KOPT-K1 (cell line): ENCODE results near the gene PTPA.
A peak's percentile ranks its signal among the peaks of the same experiment; 100 is the strongest.

ENCODE experiments used
- H3K27ac ChIP-seq: fragments of 200-600 bp; sonication (generic); 2 replicates; pipeline ENCODE4 v1.5.1; 2016; ENCODE audit warnings: antibody characterized with exemption, mild to moderate bottlenecking, low read depth, low read length; ENCODE audit not compliant: poor library complexity, severe bottlenecking
- H3K36me3 ChIP-seq: fragments of 200-600 bp; sonication (generic); 2 replicates; pipeline ENCODE4 v1.5.1; 2017; ENCODE audit warnings: antibody characterized with exemption, mild to moderate bottlenecking, low read length, moderate library complexity; ENCODE audit not compliant: insufficient read depth
- H3K9me3 ChIP-seq: fragments of 200-600 bp; sonication (generic); 2 replicates; pipeline ENCODE4 v1.5.1; 2017; ENCODE audit warnings: antibody characterized with exemption, low read length, mild to moderate bottlenecking; ENCODE audit not compliant: insufficient read depth, poor library complexity, severe bottlenecking

PTPA gene

GRCh38 chr9:129100383-129101169 lies 10.6 kb upstream of the PTPA start:
- no peaks in the 10 kb centered on the region for H3K9me3 ChIP-seq
- no peaks in the 10 kb centered on the region for H3K36me3 ChIP-seq
- H3K27ac ChIP-seq = no peak overlapping the region

DNA sequence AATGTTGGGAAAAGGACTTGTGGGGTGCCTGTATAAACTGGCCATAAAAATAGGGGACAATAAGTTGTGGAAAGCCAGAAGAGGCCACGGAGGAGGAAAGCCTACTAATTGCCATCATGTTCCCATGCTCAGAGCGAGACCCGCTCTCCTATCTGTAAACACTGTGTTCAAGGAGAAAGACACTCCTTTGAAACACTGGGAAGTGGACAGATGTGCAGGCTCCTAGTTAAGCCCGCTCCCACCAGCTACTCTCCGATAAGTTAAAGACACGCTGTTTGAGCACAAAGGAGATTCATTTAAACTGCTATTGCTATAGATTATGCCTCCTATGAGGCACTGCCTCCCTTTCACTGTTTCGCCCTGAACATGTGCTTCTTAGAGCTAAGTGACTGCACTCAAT lies 9.9 kb upstream of the PTPA start:
- Histone ChIP-seq H3K27ac (no peak overlapping the region), H3K9me3 (no peaks in the 10 kb centered on the region)

DNA sequence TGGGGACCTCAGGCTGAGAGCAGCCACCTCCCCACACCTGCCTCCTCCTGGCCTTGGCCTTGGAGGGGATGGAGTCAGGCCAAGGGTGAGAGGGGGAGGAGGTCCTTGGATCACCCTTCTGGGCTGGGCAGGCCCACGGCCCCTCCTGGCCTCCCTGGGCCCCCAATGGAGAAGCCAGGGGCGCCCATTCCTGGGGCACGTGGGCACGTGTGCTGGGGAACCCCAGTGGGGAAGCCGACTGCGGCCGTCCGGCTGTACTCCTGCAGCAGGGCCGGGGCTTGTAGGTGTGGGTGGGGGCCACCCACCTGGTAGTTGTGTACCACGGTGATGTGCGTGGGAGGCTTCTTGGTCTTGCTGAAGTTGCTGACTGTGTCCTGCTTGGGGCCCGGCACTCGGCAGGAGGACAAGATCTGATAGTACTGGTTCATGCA lies 9.1 kb upstream of the PTPA start:
- no peaks in the 10 kb centered on the region for H3K9me3 ChIP-seq
- no peak overlapping the region for H3K27ac ChIP-seq
- no peaks in the 10 kb centered on the region for H3K36me3 ChIP-seq

More for the DNA sequence above, 9.9 kb upstream of the PTPA start:
- no peaks in the 10 kb centered on the region for H3K36me3 ChIP-seq

- no peaks in the 10 kb centered on the region for H3K9me3 ChIP-seq
- no peaks in the 10 kb centered on the region for H3K36me3 ChIP-seq
- no peak overlapping the region for H3K27ac ChIP-seq
Measured at GRCh38 chr9:129102791-129103594, 8.2 kb upstream of the PTPA start.

DNA sequence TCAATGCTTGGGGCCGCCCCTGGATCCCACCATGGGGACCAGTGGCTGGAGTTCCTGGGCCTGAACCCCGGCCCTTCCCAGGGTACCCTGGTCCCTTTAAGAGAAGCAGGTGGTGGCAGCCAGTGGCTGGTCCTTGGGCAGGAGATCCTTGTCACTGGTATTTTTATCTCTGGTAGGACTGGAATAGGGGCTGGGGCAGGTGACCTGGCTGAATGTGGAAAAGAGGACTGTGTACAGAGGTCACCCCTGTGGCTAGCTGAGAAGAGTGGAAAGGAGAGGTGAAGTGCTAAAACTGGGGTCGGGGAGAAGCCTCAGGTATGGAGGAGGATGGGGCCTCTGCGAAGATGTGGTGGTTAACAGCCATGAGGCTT lies 7.6 kb upstream of the PTPA start:
- Histone ChIP-seq H3K27ac (no peak overlapping the region), H3K36me3 (no peaks in the 10 kb centered on the region), H3K9me3 (no peaks in the 10 kb centered on the region)

DNA sequence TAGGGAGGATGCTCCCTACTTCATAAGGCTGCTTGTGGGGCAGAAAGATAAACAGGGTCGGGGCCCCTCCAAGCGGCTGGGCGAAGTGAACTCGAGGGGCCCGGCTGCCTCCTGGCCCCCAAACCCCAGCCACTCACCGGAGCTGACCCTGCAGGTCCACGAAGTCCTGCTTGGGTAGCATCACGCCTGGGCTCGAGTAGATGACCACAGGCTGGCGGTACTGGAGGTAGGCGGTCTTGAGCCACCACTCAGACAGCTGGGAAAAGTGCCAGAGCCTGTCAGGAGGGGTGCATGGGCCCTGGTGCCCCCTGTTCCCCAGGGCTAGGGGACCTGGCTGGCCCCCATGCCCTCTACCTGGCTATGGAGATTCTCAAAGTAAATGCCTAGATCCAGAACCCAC lies 7.2 kb upstream of the PTPA start:
- Histone ChIP-seq H3K36me3 (no peaks in the 10 kb centered on the region), H3K27ac (no peak overlapping the region), H3K9me3 (no peaks in the 10 kb centered on the region)

DNA sequence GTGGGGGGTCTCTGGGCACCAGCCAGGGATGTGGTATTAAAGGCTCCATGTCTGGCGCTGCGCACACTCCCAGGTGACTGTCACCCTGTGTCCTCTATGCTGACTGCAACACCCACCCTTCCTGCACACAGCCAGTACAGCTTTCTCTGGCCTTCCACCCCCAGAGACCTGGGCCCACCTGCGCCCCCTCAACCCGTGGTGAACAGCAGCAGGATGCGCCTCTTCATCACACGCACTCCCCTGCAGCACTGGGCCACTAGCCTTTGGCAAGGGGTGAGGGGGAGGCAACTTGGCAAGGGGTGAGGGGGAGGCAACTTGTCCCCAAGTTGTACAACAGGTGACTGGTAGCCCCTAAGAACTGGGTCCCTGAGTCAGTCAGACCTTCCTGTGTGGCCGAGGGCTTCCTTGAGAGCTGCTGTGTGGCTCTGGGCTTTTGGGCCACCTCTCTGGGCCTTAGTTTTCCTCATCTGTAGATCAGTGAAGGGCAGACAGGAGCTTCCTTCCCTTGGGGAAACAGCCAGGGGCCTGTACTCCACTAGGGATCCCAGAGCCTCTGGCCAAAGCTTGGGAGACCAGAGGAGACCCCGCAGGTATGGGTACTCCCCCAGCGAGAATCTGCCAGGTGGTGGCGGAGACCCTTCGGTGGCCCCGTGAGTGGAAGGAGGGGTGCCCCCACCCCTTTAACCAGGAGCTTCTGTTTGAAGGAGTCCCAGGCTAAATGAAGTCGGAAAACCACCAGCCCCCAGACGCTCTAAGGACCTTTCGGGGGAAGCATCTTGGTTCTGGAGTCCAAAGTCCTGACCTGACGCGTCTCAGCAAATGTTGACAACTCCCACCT lies 5.1 kb upstream of the PTPA start:
- Histone ChIP-seq H3K9me3 (no peaks in the 10 kb centered on the region), H3K27ac (no peak overlapping the region), H3K36me3 (no peaks in the 10 kb centered on the region)

GRCh38 chr9:129107651-129108050 lies 3.6 kb upstream of the PTPA start:
- Histone ChIP-seq H3K9me3 (no peaks in the 10 kb centered on the region), H3K27ac (no peak overlapping the region)

GRCh38 chr9:129108083-129108804 lies 3.0 kb upstream of the PTPA start:
- Histone ChIP-seq H3K36me3 (no peaks in the 10 kb centered on the region), H3K27ac (no peak overlapping the region), H3K9me3 (no peaks in the 10 kb centered on the region)

More at GRCh38 chr9:129107651-129108050, 3.6 kb upstream of the PTPA start:
- H3K36me3 ChIP-seq = no peaks in the 10 kb centered on the region

- no peak overlapping the region for H3K27ac ChIP-seq
- H3K36me3 ChIP-seq = no peaks in the 10 kb centered on the region
Measured at GRCh38 chr9:129108805-129109536, 2.2 kb upstream of the PTPA start.

GRCh38 chr9:129109537-129109903 lies 1.7 kb upstream of the PTPA start:
- H3K27ac ChIP-seq = no peak overlapping the region
- no peaks in the 10 kb centered on the region for H3K9me3 ChIP-seq
- no peaks in the 10 kb centered on the region for H3K36me3 ChIP-seq

More at GRCh38 chr9:129108805-129109536, 2.2 kb upstream of the PTPA start:
- no peaks in the 10 kb centered on the region for H3K9me3 ChIP-seq

DNA sequence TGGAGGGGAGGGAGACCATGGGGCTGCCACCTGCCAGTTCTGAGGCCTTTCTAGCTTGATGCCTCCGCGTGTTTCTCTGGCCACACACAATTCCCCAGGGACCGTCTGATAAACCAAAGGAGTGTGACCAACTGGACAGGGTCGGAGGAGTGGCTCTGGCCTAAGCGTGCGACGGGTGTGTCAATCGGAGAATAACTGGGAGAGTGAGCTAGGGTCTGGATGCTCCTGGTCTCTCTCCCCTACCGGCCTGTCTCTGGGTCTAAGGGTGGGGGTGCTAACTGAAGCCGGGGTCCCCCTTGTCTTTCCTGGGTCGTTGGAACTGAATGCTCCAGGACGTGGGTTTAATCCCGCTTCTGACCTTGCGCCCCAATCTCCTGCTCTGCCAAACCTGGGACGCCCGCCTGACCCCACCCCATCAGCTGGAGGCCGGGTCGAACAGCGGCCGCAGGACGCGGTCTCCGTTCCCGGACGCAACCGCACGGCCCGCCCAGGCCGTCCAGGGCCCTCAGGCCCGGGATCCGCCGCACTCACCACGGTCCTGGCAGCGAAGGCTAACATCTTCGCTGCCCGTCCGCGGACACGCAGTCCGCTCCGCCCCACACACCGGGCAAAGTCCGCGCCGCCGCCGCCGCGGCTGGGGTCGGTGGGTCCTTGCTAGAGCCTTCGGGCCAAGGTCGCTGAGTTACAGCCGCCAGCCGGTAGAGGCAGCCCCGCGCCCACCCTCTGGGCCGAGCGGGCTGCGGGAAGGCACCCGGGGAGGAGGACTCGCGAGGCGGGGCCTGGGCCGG lies 1.1 kb upstream of the PTPA start:
- peak overlapping the region; percentile 7 for H3K27ac ChIP-seq
- no peaks in the 10 kb centered on the region for H3K36me3 ChIP-seq
- no peaks in the 10 kb centered on the region for H3K9me3 ChIP-seq

- H3K36me3 ChIP-seq = no peaks in the 10 kb centered on the region
- H3K9me3 ChIP-seq = no peaks in the 10 kb centered on the region
- H3K27ac ChIP-seq = peak overlapping the region; percentile 82
Measured at GRCh38 chr9:129111528-129112151, 425 bp downstream of the PTPA start.
